ENCODE results near the gene TSPEAR.

Gene TSPEAR

DNA sequence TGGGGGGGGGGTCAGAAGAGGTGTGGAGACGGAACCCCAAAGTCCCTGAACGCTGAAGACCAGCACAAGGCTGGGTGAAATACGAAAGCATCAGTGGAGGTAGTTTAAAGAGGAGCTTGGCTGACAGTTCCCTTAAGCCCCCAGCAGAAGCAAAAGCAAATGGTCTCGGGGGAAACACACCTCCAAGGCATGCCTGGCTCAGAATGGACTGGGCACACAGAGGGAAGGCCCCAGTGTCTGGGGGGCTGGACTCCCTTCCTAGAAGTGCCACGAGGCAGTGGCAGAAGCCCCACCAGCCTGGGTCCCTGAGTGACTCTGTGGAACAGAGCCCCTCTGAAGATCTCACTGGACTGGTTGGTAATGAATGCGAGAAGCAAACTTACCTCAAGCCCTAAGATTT lies 46.4 kb upstream of the TSPEAR start (continued):
- TF ChIP-seq PATZ1 (CRISPR knock-in tag; IDR thresholded peaks at IDR 0.05; ENCODE audit: borderline replicate concordance) = no peak
- no peak for TF ChIP-seq ZC3H10 (CRISPR knock-in tag; IDR thresholded peaks at IDR 0.05)
- no peak for TF ChIP-seq ARNTL (CRISPR knock-in tag; IDR thresholded peaks at IDR 0.05; ENCODE audit: borderline replicate concordance, low read depth)
- no peak for TF ChIP-seq ESRRG (CRISPR knock-in tag; IDR thresholded peaks at IDR 0.05)
- no peak for TF ChIP-seq PPARA (CRISPR knock-in tag; IDR thresholded peaks at IDR 0.05; ENCODE audit: borderline replicate concordance)
- TF ChIP-seq TOX (CRISPR knock-in tag; IDR thresholded peaks at IDR 0.05; ENCODE audit: borderline replicate concordance) = no peak
- no peak for TF ChIP-seq ZFP30 (CRISPR knock-in tag; IDR thresholded peaks at IDR 0.05)
- TF ChIP-seq CSDC2 (CRISPR knock-in tag; IDR thresholded peaks at IDR 0.05) = no peak
- no peak for TF ChIP-seq ZNF565 (CRISPR knock-in tag; conservative IDR thresholded peaks at IDR 0.05; ENCODE audit: low read depth)
- no peak for TF ChIP-seq OSR1 (CRISPR knock-in tag; IDR thresholded peaks at IDR 0.05)

DNA sequence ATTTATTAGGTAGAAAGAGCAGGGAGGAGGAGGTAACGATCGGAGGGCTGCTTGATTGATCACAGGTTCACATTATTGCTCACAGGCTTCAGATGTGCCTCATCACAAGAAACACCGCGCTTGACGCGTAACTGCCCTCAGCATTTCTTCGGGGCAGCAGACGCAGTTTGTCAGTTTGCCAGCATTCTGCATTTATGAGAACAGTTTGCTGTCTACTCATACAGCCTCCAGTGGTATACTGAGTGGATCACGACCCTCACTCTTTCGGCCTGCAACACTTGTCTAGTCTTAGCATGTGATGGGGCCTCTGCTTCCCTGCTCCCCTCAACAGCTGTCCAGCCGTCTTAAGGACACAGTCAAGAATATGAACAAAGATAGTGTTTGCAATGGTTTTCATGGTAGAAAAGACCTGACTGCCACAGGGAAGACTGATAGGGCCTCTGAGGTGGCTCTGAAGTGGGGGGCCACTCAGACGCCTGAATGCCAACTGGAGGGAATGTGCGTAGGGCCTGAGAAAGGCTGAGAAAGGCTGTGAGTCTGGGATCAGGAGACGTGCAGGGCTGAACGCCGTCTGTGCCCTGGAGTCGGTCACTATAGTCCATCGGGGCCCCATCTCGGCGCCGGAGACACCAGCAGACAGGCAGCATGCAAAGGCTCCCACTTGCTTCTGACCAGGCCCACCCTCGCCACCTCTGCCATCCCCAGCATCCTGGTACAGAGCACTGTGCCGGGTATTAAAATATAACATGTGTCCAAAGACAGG lies 45.2 kb upstream of the TSPEAR start:
- no peak for ATAC-seq
- TF ChIP-seq, protein P1, sequence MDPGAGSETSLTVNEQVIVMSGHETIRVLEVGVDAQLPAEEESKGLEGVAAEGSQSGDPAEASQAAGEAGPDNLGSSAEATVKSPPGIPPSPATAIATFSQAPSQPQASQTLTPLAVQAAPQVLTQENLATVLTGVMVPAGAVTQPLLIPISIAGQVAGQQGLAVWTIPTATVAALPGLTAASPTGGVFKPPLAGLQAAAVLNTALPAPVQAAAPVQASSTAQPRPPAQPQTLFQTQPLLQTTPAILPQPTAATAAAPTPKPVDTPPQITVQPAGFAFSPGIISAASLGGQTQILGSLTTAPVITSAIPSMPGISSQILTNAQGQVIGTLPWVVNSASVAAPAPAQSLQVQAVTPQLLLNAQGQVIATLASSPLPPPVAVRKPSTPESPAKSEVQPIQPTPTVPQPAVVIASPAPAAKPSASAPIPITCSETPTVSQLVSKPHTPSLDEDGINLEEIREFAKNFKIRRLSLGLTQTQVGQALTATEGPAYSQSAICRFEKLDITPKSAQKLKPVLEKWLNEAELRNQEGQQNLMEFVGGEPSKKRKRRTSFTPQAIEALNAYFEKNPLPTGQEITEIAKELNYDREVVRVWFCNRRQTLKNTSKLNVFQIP (CRISPR knock-in tag; IDR thresholded peaks at IDR 0.05; ENCODE audit: borderline replicate concordance, low read depth) = no peak
- no peak for TF ChIP-seq PATZ1 (CRISPR knock-in tag; IDR thresholded peaks at IDR 0.05; ENCODE audit: borderline replicate concordance)
- no peak for TF ChIP-seq OSR1 (CRISPR knock-in tag; IDR thresholded peaks at IDR 0.05)
- TF ChIP-seq ISL1 (CRISPR knock-in tag; IDR thresholded peaks at IDR 0.05) = no peak
- TF ChIP-seq ARNTL (CRISPR knock-in tag; IDR thresholded peaks at IDR 0.05; ENCODE audit: borderline replicate concordance, low read depth) = no peak
- no peak for TF ChIP-seq ZNF70 (CRISPR knock-in tag; IDR thresholded peaks at IDR 0.05)
- no peak for TF ChIP-seq ZNF565 (CRISPR knock-in tag; conservative IDR thresholded peaks at IDR 0.05; ENCODE audit: low read depth)
- no peak for TF ChIP-seq ZC3H10 (CRISPR knock-in tag; IDR thresholded peaks at IDR 0.05)
- no peak for TF ChIP-seq RARB (CRISPR knock-in tag; IDR thresholded peaks at IDR 0.05)
- TF ChIP-seq, protein P2, sequence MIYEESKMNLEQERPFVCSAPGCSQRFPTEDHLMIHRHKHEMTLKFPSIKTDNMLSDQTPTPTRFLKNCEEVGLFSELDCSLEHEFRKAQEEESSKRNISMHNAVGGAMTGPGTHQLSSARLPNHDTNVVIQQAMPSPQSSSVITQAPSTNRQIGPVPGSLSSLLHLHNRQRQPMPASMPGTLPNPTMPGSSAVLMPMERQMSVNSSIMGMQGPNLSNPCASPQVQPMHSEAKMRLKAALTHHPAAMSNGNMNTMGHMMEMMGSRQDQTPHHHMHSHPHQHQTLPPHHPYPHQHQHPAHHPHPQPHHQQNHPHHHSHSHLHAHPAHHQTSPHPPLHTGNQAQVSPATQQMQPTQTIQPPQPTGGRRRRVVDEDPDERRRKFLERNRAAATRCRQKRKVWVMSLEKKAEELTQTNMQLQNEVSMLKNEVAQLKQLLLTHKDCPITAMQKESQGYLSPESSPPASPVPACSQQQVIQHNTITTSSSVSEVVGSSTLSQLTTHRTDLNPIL (CRISPR knock-in tag; IDR thresholded peaks at IDR 0.05; ENCODE audit: low read depth) = no peak
- TF ChIP-seq GLIS3 (CRISPR knock-in tag; IDR thresholded peaks at IDR 0.05) = no peak
- no peak for TF ChIP-seq ESRRG (CRISPR knock-in tag; IDR thresholded peaks at IDR 0.05)

DNA sequence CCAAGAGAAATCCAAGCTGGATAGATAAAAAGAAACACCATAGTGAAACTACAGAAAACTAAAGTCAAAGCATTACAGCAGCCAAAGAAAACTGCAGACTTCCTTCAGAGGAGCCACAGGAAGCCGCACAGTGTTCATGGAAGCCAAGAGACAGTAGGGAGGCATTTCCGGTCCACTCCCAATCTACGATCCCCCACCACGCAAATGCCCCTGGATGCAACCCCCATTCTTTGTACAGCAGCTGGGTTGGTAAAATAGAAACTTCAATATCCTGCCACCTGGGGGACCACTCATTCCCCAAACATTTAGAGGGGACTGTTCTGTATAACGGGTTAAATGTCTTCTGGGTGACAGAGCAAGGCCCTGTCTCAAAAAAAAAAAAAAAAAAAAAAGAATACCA lies 43.9 kb upstream of the TSPEAR start:
- no peak for ATAC-seq
- TF ChIP-seq BACH2 (CRISPR knock-in tag; IDR thresholded peaks at IDR 0.05; ENCODE audit: borderline replicate concordance) = no peak

DNA sequence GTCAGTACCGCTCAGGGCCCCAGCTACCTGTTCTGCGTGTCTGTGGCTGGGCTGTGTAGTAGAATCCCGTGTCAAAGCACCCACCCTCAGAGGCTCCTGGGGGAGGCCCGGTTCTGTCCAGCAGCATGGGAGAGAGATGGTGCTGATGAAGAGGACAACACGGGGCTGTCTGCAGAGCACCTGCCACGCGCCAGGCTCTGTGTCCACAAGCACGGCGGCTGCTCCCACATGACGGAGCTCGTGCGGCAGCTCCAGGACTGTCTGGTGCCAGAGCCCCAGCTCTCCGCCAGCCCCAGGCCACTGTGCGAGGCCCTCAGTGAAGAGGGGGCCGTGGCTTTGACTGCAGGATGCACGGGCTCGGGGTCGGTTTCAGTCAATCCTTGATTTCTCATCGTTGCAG lies 42.0 kb upstream of the TSPEAR start:
- no peak for ATAC-seq
- no peak for TF ChIP-seq GLIS3 (CRISPR knock-in tag; IDR thresholded peaks at IDR 0.05)
- TF ChIP-seq CSRNP3 (CRISPR knock-in tag; IDR thresholded peaks at IDR 0.05) = no peak
- TF ChIP-seq SNAI2 (CRISPR knock-in tag; IDR thresholded peaks at IDR 0.05) = no peak
- no peak for TF ChIP-seq TCF4 (CRISPR knock-in tag; IDR thresholded peaks at IDR 0.05; ENCODE audit: borderline replicate concordance)
- no peak for TF ChIP-seq TOX (CRISPR knock-in tag; IDR thresholded peaks at IDR 0.05; ENCODE audit: borderline replicate concordance)
- TF ChIP-seq, protein P1 (CRISPR knock-in tag; IDR thresholded peaks at IDR 0.05; ENCODE audit: borderline replicate concordance, low read depth) = no peak
- no peak for TF ChIP-seq ZC3H10 (CRISPR knock-in tag; IDR thresholded peaks at IDR 0.05)
- TF ChIP-seq ZFP3 (CRISPR knock-in tag; IDR thresholded peaks at IDR 0.05) = no peak
- no peak for TF ChIP-seq PPARA (CRISPR knock-in tag; IDR thresholded peaks at IDR 0.05; ENCODE audit: borderline replicate concordance)
- no peak for TF ChIP-seq ARNTL (CRISPR knock-in tag; IDR thresholded peaks at IDR 0.05; ENCODE audit: borderline replicate concordance, low read depth)
- no peak for TF ChIP-seq ZFP30 (CRISPR knock-in tag; IDR thresholded peaks at IDR 0.05)
- TF ChIP-seq CSDC2 (CRISPR knock-in tag; IDR thresholded peaks at IDR 0.05) = no peak
- TF ChIP-seq ZNF70 (CRISPR knock-in tag; IDR thresholded peaks at IDR 0.05) = no peak
- TF ChIP-seq, protein P2 (CRISPR knock-in tag; IDR thresholded peaks at IDR 0.05; ENCODE audit: low read depth) = no peak
- no peak for TF ChIP-seq ESRRG (CRISPR knock-in tag; IDR thresholded peaks at IDR 0.05)
- no peak for TF ChIP-seq RARB (CRISPR knock-in tag; IDR thresholded peaks at IDR 0.05)

Data from SK-N-SH treated with all-trans-retinoic acid at 6 μM for 48 hours (cell line).